ENCODE measurements around the gene PRMT3. TPM values are rescaled to one million over a fixed set of nuclear protein-coding genes. Genes with fewer than 3 reads are reported as not detected.

Gene PRMT3
- total and polyA plus RNA-seq, 2 donors (not counting 1 experiment from before 2014, with no cell fraction given) = 6.0 to 18.3 TPM

GRCh38 chr11:20406484-20406883 is 19.0 kb downstream of the PRMT3 start:
- Histone ChIP-seq H3K9ac (ENCODE audit: low read length) (no peak overlapping the region), H3K4me1 (ENCODE audit: control insufficient read depth in 2 of 2, insufficient read depth in 2 of 2, low read length in 2 of 2) (no peaks in the 10 kb centered on the region), H3K4me2 (replicated peaks; ENCODE audit: low read depth, low read length, poor library complexity, severe bottlenecking) (no peak overlapping the region), H3K4me3 (ENCODE audit: control extremely low read depth in 1 of 5, extremely low read depth in 1 of 5, insufficient read depth in 1 of 5, low read depth in 2 of 5, low read length in 4 of 5) (no peak overlapping the region), H3K79me2 (ENCODE audit: control insufficient read depth, insufficient read depth, low read length) (no peaks in the 10 kb centered on the region), H3K9me3 (ENCODE audit: control extremely low read depth in 1 of 3, control insufficient read depth in 2 of 3, insufficient read depth in 1 of 3, low read length in 2 of 3) (no peaks in the 10 kb centered on the region), H2AFZ (ENCODE audit: insufficient read depth, low read depth, low read length, poor library complexity, severe bottlenecking) (no peak overlapping the region), H4K20me1 (ENCODE audit: control insufficient read depth, insufficient read depth, low read length, poor library complexity, severe bottlenecking) (no peaks in the 10 kb centered on the region), H3K27ac (ENCODE audit: low read length in 2 of 2) (no peak overlapping the region), H3K27me3 (replicated peaks in 1 of 4; ENCODE audit: control extremely low read depth in 1 of 4, control insufficient read depth in 3 of 4, insufficient read depth in 4 of 4, low read length in 3 of 4) (no peaks in the 10 kb centered on the region), H3K36me3 (replicated peaks in 1 of 2; ENCODE audit: control extremely low read depth in 1 of 2, control insufficient read depth in 1 of 2, extremely low read depth in 1 of 2, insufficient read depth in 2 of 2, low read length in 1 of 2) (peaks cover 21 to 51% of the 10 kb centered on the region in 2 experiments)
- no peaks in the 10 kb centered on the region for H3K27me3 Mint-ChIP-seq
- ATAC-seq (ENCODE audit: low read depth) (no peak), DNase-seq (no peak)
- H3K4me3 Mint-ChIP-seq = no peak overlapping the region
- no peak overlapping the region for H3K27ac Mint-ChIP-seq
- ChIA-PET POLR2A (no interaction called here), CTCF (no interaction called here)
- H3K9me3 Mint-ChIP-seq (ENCODE audit: insufficient read depth) = no peaks in the 10 kb centered on the region
- H3K4me1 Mint-ChIP-seq = no peaks in the 10 kb centered on the region
- TF ChIP-seq, protein P1, sequence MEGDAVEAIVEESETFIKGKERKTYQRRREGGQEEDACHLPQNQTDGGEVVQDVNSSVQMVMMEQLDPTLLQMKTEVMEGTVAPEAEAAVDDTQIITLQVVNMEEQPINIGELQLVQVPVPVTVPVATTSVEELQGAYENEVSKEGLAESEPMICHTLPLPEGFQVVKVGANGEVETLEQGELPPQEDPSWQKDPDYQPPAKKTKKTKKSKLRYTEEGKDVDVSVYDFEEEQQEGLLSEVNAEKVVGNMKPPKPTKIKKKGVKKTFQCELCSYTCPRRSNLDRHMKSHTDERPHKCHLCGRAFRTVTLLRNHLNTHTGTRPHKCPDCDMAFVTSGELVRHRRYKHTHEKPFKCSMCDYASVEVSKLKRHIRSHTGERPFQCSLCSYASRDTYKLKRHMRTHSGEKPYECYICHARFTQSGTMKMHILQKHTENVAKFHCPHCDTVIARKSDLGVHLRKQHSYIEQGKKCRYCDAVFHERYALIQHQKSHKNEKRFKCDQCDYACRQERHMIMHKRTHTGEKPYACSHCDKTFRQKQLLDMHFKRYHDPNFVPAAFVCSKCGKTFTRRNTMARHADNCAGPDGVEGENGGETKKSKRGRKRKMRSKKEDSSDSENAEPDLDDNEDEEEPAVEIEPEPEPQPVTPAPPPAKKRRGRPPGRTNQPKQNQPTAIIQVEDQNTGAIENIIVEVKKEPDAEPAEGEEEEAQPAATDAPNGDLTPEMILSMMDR (IDR thresholded peaks at IDR 0.05) = no peak
- no peak for TF ChIP-seq EZH2 (IDR thresholded peaks at IDR 0.05; ENCODE audit: borderline replicate concordance, insufficient read depth, low read depth, low read length, poor library complexity, severe bottlenecking)
- intact Hi-C loops (cut with micrococcal nuclease) = no loop called here

GRCh38 chr11:20407344-20407743 is 19.8 kb downstream of the PRMT3 start:
- Mint-ChIP-seq H3K27ac (no peak overlapping the region), H3K4me1 (no peaks in the 10 kb centered on the region), H3K4me3 (no peak overlapping the region), H3K9me3 (ENCODE audit: insufficient read depth) (no peaks in the 10 kb centered on the region), H3K27me3 (no peaks in the 10 kb centered on the region)
- no peak overlapping the region for H3K27ac ChIP-seq (ENCODE audit: low read length in 2 of 2)
- ChIA-PET CTCF (no interaction called here), POLR2A (no interaction called here)
- ATAC-seq (ENCODE audit: low read depth) (no peak), DNase-seq (no peak)
- H4K20me1 ChIP-seq (ENCODE audit: control insufficient read depth, insufficient read depth, low read length, poor library complexity, severe bottlenecking) = no peaks in the 10 kb centered on the region
- no peak overlapping the region for H3K4me3 ChIP-seq (ENCODE audit: control extremely low read depth in 1 of 5, extremely low read depth in 1 of 5, insufficient read depth in 1 of 5, low read depth in 2 of 5, low read length in 4 of 5)
- H3K36me3 ChIP-seq (replicated peaks in 1 of 2; ENCODE audit: control extremely low read depth in 1 of 2, control insufficient read depth in 1 of 2, extremely low read depth in 1 of 2, insufficient read depth in 2 of 2, low read length in 1 of 2) = peaks cover 23 to 51% of the 10 kb centered on the region in 2 experiments
- intact Hi-C loops (cut with micrococcal nuclease) = no loop called here
- no peaks in the 10 kb centered on the region for H3K9me3 ChIP-seq (ENCODE audit: control extremely low read depth in 1 of 3, control insufficient read depth in 2 of 3, insufficient read depth in 1 of 3, low read length in 2 of 3)
- no peak overlapping the region for H2AFZ ChIP-seq (ENCODE audit: insufficient read depth, low read depth, low read length, poor library complexity, severe bottlenecking)
- no peak for TF ChIP-seq EZH2 (IDR thresholded peaks at IDR 0.05; ENCODE audit: borderline replicate concordance, insufficient read depth, low read depth, low read length, poor library complexity, severe bottlenecking)
- TF ChIP-seq, protein P1 (IDR thresholded peaks at IDR 0.05) = no peak
- H3K9ac ChIP-seq (ENCODE audit: low read length) = no peak overlapping the region
- H3K27me3 ChIP-seq (replicated peaks in 1 of 4; ENCODE audit: control extremely low read depth in 1 of 4, control insufficient read depth in 3 of 4, insufficient read depth in 4 of 4, low read length in 3 of 4) = no peaks in the 10 kb centered on the region
- no peak overlapping the region for H3K4me2 ChIP-seq (replicated peaks; ENCODE audit: low read depth, low read length, poor library complexity, severe bottlenecking)
- 100% methylated on average over 1 of the region's 3 CpGs for WGBS (ENCODE audit: insufficient coverage)
- H3K79me2 ChIP-seq (ENCODE audit: control insufficient read depth, insufficient read depth, low read length) = no peaks in the 10 kb centered on the region
- no peaks in the 10 kb centered on the region for H3K4me1 ChIP-seq (ENCODE audit: control insufficient read depth in 2 of 2, insufficient read depth in 2 of 2, low read length in 2 of 2)
